ENCODE measurements around the gene CD300LB.
"Not testable (repeated sequence)": the region's sequence is repeated elsewhere in the genome, so short reads cannot be mapped to it uniquely, and the experiment has no call there.

Gene CD300LB

GRCh38 chr17:74524653-74525464 is 6.4 kb downstream of the CD300LB start:
- DNase-seq, result no peak

DNA sequence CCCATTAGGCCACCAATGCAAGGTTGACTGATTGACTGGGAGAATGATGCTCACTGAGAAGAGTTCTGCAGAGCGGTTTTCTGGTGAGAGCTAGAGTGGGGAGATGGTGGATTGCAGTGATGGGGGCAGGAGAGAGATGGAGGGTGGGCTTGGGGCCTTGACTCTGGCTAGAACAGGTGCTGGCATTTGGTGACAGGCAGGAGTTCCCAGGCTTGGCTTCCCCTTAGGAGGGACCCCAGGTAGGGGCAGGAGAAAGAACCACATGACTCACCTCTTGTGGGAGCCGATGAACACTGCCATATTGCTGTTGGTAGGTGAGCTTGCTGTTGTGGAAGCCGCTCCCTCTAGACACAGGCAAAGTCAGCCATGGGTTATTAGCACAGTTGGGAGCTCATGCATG is 8.0 kb downstream of the CD300LB start:
- DNase-seq, result no peak

GRCh38 chr17:74522381-74523105 is 8.7 kb downstream of the CD300LB start:
- no peak for DNase-seq

DNA sequence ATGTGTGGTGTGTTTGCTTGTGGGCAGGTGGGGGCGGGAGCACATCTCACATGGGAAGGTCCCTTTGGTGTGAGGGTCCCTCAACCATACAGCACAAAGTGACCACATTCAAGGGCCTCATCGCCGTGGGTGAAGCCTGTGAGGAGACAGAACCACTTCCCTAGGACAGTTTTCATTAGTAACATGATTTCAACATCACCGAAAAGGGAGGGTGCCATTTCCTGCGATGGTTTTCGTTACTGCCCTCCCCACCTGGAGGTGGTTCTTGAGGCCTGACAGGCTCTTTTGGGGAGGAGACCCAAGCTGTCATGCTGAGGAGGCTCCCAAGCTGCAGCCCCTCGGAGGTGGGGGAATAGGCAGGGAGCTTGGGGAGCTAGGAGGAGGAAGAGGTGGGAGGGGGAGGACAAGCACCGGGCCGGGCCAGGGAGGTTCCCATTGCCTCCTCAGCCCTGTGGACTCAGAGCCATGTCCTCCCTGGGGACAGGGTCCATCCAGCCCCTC is 9.5 kb downstream of the CD300LB start:
- DNase-seq, result no peak

GRCh38 chr17:74520790-74521480 is 10.3 kb downstream of the CD300LB start:
- DNase-seq, result no peak

DNA sequence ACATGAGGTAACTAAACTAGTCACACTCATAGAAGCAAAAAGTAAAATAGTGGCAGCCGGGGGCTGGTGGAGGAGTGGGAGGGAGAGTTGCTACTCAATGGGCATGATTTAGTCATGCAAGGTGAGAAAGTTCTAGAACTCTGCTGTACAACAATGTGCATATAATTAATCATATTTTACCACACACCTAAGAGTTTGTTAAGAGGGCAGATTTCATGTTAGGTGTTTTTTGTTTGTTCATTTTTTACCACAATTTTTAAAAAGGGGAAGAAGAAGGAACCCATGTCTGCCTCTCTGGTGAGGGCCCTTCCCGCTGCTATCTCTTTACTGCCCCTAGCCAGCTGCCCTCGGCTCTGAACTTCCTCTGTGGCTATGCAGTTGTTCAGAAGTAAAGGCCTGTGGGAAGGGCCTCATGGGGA is 11.2 kb downstream of the CD300LB start:
- no peak for DNase-seq

- not testable (repeated sequence) for DNase-seq
Measured at GRCh38 chr17:74518413-74518981, 12.8 kb downstream of the CD300LB start.

DNA sequence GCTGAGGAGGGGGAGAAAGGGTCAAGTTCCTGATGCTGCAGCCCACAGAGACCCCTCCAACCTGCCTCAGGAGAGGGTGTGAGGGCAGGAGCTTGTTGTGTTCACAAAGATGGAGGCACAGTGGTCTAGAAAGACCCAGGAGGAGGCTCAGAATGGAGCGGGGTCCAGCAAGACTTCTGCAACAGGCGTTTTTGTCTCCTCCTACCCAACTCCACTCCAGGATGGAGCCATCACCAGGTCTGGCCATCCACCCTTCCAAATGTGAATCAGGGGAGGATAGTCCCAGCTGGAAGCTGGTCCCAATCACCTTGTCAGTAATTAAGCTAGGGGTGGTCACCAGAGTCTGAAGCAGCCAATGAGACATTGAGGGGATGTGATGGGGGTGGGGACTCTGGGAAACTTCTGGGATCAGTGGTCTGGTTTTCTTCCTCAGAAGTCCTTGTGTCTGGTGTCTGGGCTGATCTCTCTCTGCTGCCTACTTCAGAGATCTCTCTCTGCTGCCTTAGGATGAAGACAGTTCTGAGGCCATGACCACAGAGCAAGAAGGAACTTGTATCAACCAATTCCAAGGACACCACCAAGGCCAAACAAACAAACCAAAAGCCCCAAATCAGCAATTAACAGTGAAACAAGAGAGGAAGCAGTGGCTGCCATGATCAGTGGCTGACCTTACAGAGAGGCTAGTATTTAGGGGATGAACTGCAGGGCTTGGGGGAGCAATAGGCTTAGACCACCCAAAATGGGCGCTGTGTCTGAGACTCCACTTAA is 14.5 kb downstream of the CD300LB start:
- DNase-seq, result no peak

GRCh38 chr17:74515941-74516340 is 15.3 kb downstream of the CD300LB start:
- DNase-seq, result no peak

DNA sequence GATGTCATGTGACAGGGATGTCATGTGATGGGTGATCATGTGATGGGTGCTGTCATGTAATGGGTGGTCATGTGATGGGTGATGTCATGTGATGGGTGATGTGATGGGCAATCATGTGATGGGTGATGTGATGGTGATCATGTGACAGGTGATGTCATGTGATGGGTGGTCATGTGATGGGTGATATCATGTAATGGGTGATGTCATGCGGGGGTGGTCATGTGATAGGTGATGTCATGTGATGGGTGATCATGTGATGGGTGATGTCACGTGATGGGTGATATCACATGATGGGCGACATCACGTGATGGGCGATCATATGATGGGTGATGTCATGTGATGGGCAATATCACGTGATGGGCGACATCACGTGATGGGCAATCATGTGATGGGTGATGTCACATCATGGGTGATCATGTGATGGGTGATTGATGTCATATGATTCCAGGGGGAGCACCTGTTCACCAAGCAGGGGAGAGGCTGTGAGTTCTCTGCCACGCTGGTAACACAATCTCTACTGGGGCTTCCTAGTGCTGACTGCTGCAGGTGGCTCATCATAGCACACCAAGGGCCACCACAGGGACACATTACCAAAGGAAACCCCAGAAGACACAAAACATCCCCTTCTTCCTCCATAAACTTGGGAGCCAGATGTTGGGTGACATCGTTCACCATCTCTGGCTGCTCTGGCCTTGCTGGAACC is 16.5 kb downstream of the CD300LB start:
- no peak for DNase-seq

DNA sequence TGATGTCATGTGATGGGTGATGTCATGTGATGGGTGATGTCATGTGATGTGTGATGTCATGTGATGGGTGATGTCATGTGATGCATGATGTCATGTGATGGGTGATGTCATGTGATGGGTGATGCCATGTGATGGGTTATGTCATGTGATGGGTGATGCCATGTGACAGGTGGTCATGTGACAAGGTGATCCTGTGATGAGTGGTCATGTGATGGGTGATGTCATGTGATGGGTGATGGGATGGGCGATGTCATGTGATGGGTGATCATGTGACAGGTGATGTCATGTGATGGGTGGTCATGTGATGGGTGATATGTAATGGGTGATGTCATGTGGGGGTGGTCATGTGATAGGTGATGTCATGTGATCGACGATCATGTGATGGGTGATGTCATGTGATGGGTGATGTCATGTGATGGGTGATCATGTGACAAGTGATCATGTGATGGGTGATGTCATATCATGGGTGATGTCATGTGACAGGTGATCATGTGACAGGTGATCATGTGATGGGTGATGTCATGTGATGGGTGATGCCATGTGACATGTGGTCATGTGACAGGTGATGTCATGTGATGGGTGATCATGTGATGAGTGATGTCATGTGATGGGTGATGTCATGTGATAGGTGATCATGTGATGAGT is 17.2 kb downstream of the CD300LB start:
- DNase-seq, result no peak

- no peak for DNase-seq
Measured at GRCh38 chr17:74512624-74513091, 18.6 kb downstream of the CD300LB start.

- no peak for DNase-seq
Measured at GRCh38 chr17:74512036-74512435, 19.2 kb downstream of the CD300LB start.

DNA sequence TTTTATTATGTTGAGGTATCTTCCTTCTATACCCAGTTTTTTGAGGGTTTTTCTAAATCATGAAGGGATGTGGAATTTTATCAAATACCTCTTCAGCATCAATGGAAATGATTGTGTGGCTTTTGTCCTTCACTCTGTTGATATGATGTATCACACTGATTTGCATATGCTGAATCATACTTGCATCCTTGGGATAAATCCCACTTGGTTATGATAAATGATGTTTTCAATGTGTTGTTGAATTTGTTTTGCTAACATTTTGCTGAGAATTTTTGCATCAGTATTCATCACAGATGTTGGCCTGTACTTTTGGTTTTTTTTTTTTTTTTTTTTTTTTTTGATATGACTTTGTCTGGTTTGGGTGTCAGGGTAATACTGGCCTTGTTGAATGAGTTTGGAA is 23.1 kb downstream of the CD300LB start:
- no peak for DNase-seq

DNA sequence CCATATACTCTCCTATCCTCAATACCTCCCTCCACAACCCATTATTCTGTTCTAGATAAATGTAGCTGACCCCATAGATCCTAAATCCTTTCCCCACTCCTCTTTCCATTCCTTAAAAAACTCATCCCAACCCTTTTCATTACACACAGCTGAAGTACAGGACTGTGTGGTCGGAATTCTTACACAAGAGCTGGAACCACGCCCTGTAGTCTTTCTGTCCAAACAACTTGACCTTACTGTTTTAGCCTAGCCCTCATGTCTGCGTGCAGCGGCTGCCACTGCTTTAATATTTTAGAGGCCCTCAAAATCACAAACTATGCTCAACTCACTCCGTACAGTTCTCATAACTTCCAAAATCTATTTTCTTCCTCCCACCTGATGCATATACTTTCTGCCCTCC is 27.3 kb downstream of the CD300LB start:
- not testable (repeated sequence) for DNase-seq

- no peak for DNase-seq
Measured at GRCh38 chr17:74502861-74503260, 28.4 kb downstream of the CD300LB start.

- no peak for DNase-seq
Measured at GRCh38 chr17:74499992-74500391, 31.3 kb downstream of the CD300LB start.

GRCh38 chr17:74497471-74497870 is 33.8 kb downstream of the CD300LB start:
- no peak for DNase-seq

- DNase-seq, result no peak
Measured at GRCh38 chr17:74493331-74493833, 37.9 kb downstream of the CD300LB start.

GRCh38 chr17:74491626-74492025 is 39.6 kb downstream of the CD300LB start:
- no peak for DNase-seq

GRCh38 chr17:74490716-74491115 is 40.6 kb downstream of the CD300LB start:
- DNase-seq, result no peak

Data from 8988T (cell line).